Measurements from ENCODE around the gene PRKAR1B. TPM values are rescaled to one million over a fixed set of nuclear protein-coding genes. Genes with fewer than 3 reads are reported as not detected.

The PRKAR1B gene
- total RNA-seq, 2 experiments from 2014 or later: 22.5 to 41.6 TPM

GRCh38 chr7:768881-769504 lies 41.9 kb upstream of the PRKAR1B start:
- no peak for TF ChIP-seq EZH2phosphoT487 (IDR thresholded peaks at IDR 0.05; ENCODE audit: borderline replicate concordance, low read depth, low read length)
- no peak for TF ChIP-seq CTCF (conservative IDR thresholded peaks at IDR 0.05; ENCODE audit: low read length)
- no TSS peak for BruUV-seq (replicated peaks)
- POLR2A ChIA-PET: no interaction called here
- no peaks in the 10 kb centered on the region for H3K79me2 ChIP-seq (ENCODE audit: insufficient read depth, low read depth, low read length)
- no peaks in the 10 kb centered on the region for H3K9me2 ChIP-seq (ENCODE audit: insufficient read depth, low read length)
- peaks cover 68% of the 10 kb centered on the region for H3K36me3 ChIP-seq (ENCODE audit: insufficient read depth, low read length)
- H3K4me3 ChIP-seq (ENCODE audit: low read depth, low read length, poor library complexity, severe bottlenecking): no peak overlapping the region
- H3K4me2 ChIP-seq (ENCODE audit: low read length): no peak overlapping the region
- CTCF ChIA-PET (ENCODE audit: unreplicated experiment): no interaction called here
- no peaks in the 10 kb centered on the region for H4K20me1 ChIP-seq (ENCODE audit: insufficient read depth, low read length)
- H3K9me3 ChIP-seq (ENCODE audit: low read length): no peaks in the 10 kb centered on the region
- no peak for DNase-seq (ENCODE audit: low spot score)
- no peak overlapping the region for H3K27ac ChIP-seq (ENCODE audit: low read depth, low read length, poor library complexity, severe bottlenecking)
- intact Hi-C loops (cut with micrococcal nuclease; ENCODE audit: unreplicated experiment): no loop called here
- H2AFZ ChIP-seq (ENCODE audit: low read length): no peak overlapping the region
- no peaks in the 10 kb centered on the region for H3K4me1 ChIP-seq (ENCODE audit: insufficient read depth, low read length, poor library complexity, severe bottlenecking)

DNA sequence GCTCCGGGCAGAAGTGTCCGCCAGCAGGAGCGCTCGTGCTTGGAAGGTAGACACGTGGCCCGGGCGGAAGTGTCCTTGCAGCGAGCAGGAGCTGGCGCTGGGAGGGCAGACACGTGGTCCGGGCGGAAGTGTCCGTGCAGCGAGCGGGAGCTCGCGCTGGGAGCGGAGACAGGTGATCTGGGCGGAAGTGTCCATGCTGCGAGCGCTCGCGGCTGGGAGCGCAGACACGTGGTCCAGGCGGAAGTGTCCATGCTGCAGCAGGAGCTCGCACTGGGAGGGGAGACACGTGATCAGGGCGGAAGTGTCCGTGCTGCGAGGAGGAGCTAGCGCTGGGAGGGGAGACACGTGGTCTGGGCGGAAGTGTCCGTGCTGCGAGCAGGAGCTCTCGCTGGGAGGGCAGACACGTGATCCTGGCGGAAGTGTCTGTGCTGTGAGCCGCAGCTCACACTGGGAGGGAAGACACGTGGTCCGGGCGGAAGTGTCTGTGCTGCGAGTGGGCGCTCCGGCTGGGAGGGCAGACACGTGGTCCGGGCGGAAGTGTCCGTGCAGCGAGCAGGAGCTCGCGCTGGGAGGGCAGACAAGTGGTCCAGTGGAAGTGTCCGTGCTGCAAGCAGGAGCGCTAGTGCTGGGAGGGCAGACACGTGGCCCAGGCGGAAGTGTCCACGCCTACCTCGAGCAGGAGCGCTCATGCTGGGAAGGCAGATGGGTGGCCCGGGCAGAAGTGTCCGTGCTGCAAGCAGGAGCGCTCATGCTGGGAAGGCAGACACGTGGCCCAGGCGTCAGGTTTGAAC lies 41.1 kb upstream of the PRKAR1B start:
- no peak overlapping the region for H3K4me3 ChIP-seq (ENCODE audit: low read depth, low read length, poor library complexity, severe bottlenecking)
- ChIA-PET CTCF (ENCODE audit: unreplicated experiment) (no interaction called here), POLR2A (interaction anchor here (0.6 kb wide), 1 partner anchor 14 kb away, joined by 3 read pairs; no protein-coding TSS in a partner anchor)
- H3K9me2 ChIP-seq (ENCODE audit: insufficient read depth, low read length): no peaks in the 10 kb centered on the region
- peaks cover 74% of the 10 kb centered on the region for H3K36me3 ChIP-seq (ENCODE audit: insufficient read depth, low read length)
- H3K4me2 ChIP-seq (ENCODE audit: low read length): no peak overlapping the region
- intact Hi-C loops (cut with micrococcal nuclease; ENCODE audit: unreplicated experiment): no loop called here
- no peak for TF ChIP-seq EZH2phosphoT487 (IDR thresholded peaks at IDR 0.05; ENCODE audit: borderline replicate concordance, low read depth, low read length)
- TF ChIP-seq CTCF (conservative IDR thresholded peaks at IDR 0.05; ENCODE audit: low read length): no peak
- no peaks in the 10 kb centered on the region for H3K79me2 ChIP-seq (ENCODE audit: insufficient read depth, low read depth, low read length)
- no peak overlapping the region for H3K27ac ChIP-seq (ENCODE audit: low read depth, low read length, poor library complexity, severe bottlenecking)
- H3K9me3 ChIP-seq (ENCODE audit: low read length): no peaks in the 10 kb centered on the region
- no peak for DNase-seq (ENCODE audit: low spot score)
- no peaks in the 10 kb centered on the region for H3K4me1 ChIP-seq (ENCODE audit: insufficient read depth, low read length, poor library complexity, severe bottlenecking)
- H2AFZ ChIP-seq (ENCODE audit: low read length): no peak overlapping the region
- BruUV-seq (replicated peaks): no TSS peak
- H4K20me1 ChIP-seq (ENCODE audit: insufficient read depth, low read length): no peaks in the 10 kb centered on the region

- peaks cover 74% of the 10 kb centered on the region for H3K36me3 ChIP-seq (ENCODE audit: insufficient read depth, low read length)
- intact Hi-C loops (cut with micrococcal nuclease; ENCODE audit: unreplicated experiment): no loop called here
- no peaks in the 10 kb centered on the region for H3K4me1 ChIP-seq (ENCODE audit: insufficient read depth, low read length, poor library complexity, severe bottlenecking)
- POLR2A ChIA-PET: interaction anchor here (0.6 kb wide), 1 partner anchor 13 kb away, joined by 3 read pairs; no protein-coding TSS in a partner anchor
- TF ChIP-seq EZH2phosphoT487 (IDR thresholded peaks at IDR 0.05; ENCODE audit: borderline replicate concordance, low read depth, low read length) (no peak), CTCF (conservative IDR thresholded peaks at IDR 0.05; ENCODE audit: low read length) (no peak)
- CTCF ChIA-PET (ENCODE audit: unreplicated experiment): no interaction called here
- no peaks in the 10 kb centered on the region for H3K9me3 ChIP-seq (ENCODE audit: low read length)
- H3K4me2 ChIP-seq (ENCODE audit: low read length): no peak overlapping the region
- H3K27ac ChIP-seq (ENCODE audit: low read depth, low read length, poor library complexity, severe bottlenecking): no peak overlapping the region
- no peaks in the 10 kb centered on the region for H3K9me2 ChIP-seq (ENCODE audit: insufficient read depth, low read length)
- no peaks in the 10 kb centered on the region for H3K79me2 ChIP-seq (ENCODE audit: insufficient read depth, low read depth, low read length)
- no TSS peak for BruUV-seq (replicated peaks)
- no peak overlapping the region for H3K4me3 ChIP-seq (ENCODE audit: low read depth, low read length, poor library complexity, severe bottlenecking)
- no peak overlapping the region for H2AFZ ChIP-seq (ENCODE audit: low read length)
- no peak for DNase-seq (ENCODE audit: low spot score)
- H4K20me1 ChIP-seq (ENCODE audit: insufficient read depth, low read length): no peaks in the 10 kb centered on the region
Observed at GRCh38 chr7:767580-767940, 40.5 kb upstream of the PRKAR1B start.
